Activated CD8-positive, alpha-beta T cell treated with anti-CD3 and anti-CD28 coated beads, Interleukin-2, amount 10 ng/mL, durations not matched to agents 7 days and 5 days (primary cell): Measurements from ENCODE around the gene MZT2A. TPM values are rescaled to one million over a fixed set of nuclear protein-coding genes. Genes with fewer than 3 reads are reported as not detected.
A peak's percentile ranks its signal among the peaks of the same experiment; 100 is the strongest.
"Not testable (repeated sequence)": the region's sequence is repeated elsewhere in the genome, so short reads cannot be mapped to it uniquely, and the experiment has no call there.

ENCODE experiments used
- ATAC-seq: fragments of 150-1000 bp; cut with Tn5 transposase; one replicate; pipeline ENCODE4 v1.10.0; 2021; ENCODE audit warnings: moderate library complexity
- CTCF ChIA-PET: fragments of 350-600 bp; sonication (Branson Sonifier 250); formaldehyde crosslinking; loops from one replicate; lab custom pipeline; 2021; ENCODE audit warnings: antibody characterized with exemption; lab: Charles Lee
- POLR2A ChIA-PET: fragments of 350-600 bp; sonication (Branson Sonifier 250); formaldehyde crosslinking; loops from one replicate; lab custom pipeline; 2021; ENCODE audit warnings: antibody characterized with exemption; lab: Charles Lee
- DNase-seq: peaks from one replicate; pipeline ENCODE4 v3.0.0-alpha.2; 2020
- H3K27ac Mint-ChIP-seq: one replicate; pipeline ENCODE4 v1.8.0; 2021; ENCODE audit warnings: mild to moderate bottlenecking, mixed read lengths
- H3K27me3 Mint-ChIP-seq: one replicate; pipeline ENCODE4 v1.8.0; 2021; ENCODE audit warnings: low read depth, mixed read lengths
- H3K36me3 Mint-ChIP-seq: one replicate; pipeline ENCODE4 v1.8.0; 2021; ENCODE audit warnings: low read depth, mixed read lengths
- H3K4me1 Mint-ChIP-seq: one replicate; pipeline ENCODE4 v1.8.0; 2021; ENCODE audit warnings: low read depth, mixed read lengths
- H3K4me3 Mint-ChIP-seq: one replicate; pipeline ENCODE4 v1.8.0; 2021; ENCODE audit warnings: mild to moderate bottlenecking, mixed read lengths
- H3K9me3 Mint-ChIP-seq: one replicate; pipeline ENCODE4 v1.8.0; 2022; ENCODE audit warnings: mixed read lengths; ENCODE audit not compliant: insufficient read depth
- total RNA-seq, 2 experiments: library from RNA; stranded (reverse); gene quantifications; one replicate each; pipeline ENCODE4 v1.2.3, GENCODE V29; 2021

Gene MZT2A
- total RNA-seq, 2 experiments from 2014 or later: 181 to 191 TPM

DNA sequence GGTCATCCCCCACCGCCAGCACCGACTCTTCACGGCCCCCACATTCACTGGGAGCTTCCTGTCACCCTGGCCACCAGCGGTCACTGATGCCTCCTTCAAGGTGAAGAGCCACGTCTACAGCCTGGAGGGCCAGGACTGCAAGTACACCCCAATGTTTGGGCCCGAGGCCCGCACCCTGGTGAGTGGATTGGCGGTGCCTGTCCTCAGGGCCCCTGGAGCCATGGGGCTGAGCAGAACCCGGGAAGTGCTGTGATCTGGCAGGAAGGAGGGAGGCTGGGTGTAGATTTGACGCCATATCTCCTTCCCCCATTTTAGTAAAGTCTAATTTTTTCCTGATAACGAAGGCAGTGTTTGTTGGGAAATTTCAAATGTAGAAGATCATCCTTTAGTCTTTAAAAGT, 26.3 kb upstream of the MZT2A start:
- DNase-seq, H3K27me3 Mint-ChIP-seq, CTCF ChIA-PET, H3K4me3 Mint-ChIP-seq, ATAC-seq, H3K27ac Mint-ChIP-seq, H3K9me3 Mint-ChIP-seq, POLR2A ChIA-PET: not testable (repeated sequence)
- peaks cover 24% of the 10 kb centered on the region for H3K36me3 Mint-ChIP-seq
- peaks cover 12% of the 10 kb centered on the region for H3K4me1 Mint-ChIP-seq

DNA sequence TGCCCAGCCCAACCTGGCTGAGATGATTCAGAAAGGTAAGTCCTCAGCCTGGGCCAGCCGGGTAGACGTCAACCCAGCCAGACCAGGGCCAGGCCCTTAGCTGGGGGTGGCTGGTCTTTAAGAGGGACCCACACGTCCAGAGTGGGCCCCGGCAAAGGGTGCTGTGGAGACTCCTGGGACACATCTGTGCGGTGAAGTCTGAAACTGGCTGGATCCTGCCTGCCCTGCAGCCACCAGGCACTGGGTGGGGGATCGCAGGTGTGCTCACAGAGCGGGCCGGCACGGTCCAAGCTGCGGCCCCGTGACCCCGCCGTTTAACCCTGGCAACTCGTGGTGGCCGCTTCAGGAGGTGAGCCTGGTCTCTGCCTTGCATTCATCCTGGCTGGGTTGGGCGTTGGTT, 25.7 kb upstream of the MZT2A start:
- POLR2A ChIA-PET, ATAC-seq, H3K9me3 Mint-ChIP-seq, DNase-seq, H3K4me3 Mint-ChIP-seq, CTCF ChIA-PET, H3K27ac Mint-ChIP-seq, H3K27me3 Mint-ChIP-seq: not testable (repeated sequence)
- H3K4me1 Mint-ChIP-seq: peaks cover 13% of the 10 kb centered on the region
- peaks cover 24% of the 10 kb centered on the region for H3K36me3 Mint-ChIP-seq

- Mint-ChIP-seq H3K4me3 (no peak overlapping the region), H3K4me1 (peaks cover 19% of the 10 kb centered on the region), H3K27ac (no peak overlapping the region), H3K9me3 (no peaks in the 10 kb centered on the region), H3K36me3 (peaks cover 25% of the 10 kb centered on the region), H3K27me3 (no peaks in the 10 kb centered on the region)
- ATAC-seq (no peak), DNase-seq (no peak)
- ChIA-PET CTCF (interaction anchor here (0.7 kb wide), 1 partner anchor 24 kb away, joined by 3 read pairs; no protein-coding TSS in a partner anchor), POLR2A (no interaction called here)
Measured at GRCh38 chr2:131517106-131517831, 25.1 kb upstream of the MZT2A start.

GRCh38 chr2:131516621-131517020, 24.4 kb upstream of the MZT2A start:
- not testable (repeated sequence) for ATAC-seq, H3K27me3 Mint-ChIP-seq, H3K9me3 Mint-ChIP-seq

DNA sequence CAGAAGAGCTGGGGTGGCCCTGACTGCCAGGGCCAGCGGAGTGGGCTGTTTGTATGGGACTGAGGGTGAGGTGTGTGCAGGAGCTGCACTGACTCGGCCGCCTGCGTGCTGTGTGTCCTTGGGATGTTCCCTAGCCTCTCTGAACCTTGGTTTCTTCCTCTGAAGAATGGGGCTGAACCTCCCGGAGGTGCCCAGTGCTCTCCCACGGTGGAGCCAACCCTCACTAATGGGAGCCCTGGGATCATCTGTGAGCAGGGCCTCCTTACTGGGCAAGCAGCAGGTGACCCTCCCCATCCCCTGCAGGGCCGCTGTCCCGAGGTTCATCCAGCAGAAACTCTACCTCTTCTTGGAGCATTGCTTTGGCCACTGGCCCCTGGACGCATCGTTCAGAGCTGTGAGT, 23.8 kb upstream of the MZT2A start:
- DNase-seq (no peak), ATAC-seq (no peak)
- peaks cover 21% of the 10 kb centered on the region for H3K4me1 Mint-ChIP-seq
- peaks cover 26% of the 10 kb centered on the region for H3K36me3 Mint-ChIP-seq
- no peak overlapping the region for H3K4me3 Mint-ChIP-seq
- no peaks in the 10 kb centered on the region for H3K9me3 Mint-ChIP-seq
- H3K27me3 Mint-ChIP-seq: no peaks in the 10 kb centered on the region
- ChIA-PET POLR2A (no interaction called here), CTCF (no interaction called here)
- H3K27ac Mint-ChIP-seq: peak overlapping the region; percentile 43

More at GRCh38 chr2:131516621-131517020, 24.4 kb upstream of the MZT2A start:
- CTCF ChIA-PET: interaction anchor here (0.7 kb wide), 1 partner anchor 23 kb away, joined by 3 read pairs; no protein-coding TSS in a partner anchor
- H3K27ac Mint-ChIP-seq, POLR2A ChIA-PET, H3K4me3 Mint-ChIP-seq: not testable (repeated sequence)
- peaks cover 21% of the 10 kb centered on the region for H3K4me1 Mint-ChIP-seq
- peak; percentile 36 for DNase-seq
- peaks cover 26% of the 10 kb centered on the region for H3K36me3 Mint-ChIP-seq

DNA sequence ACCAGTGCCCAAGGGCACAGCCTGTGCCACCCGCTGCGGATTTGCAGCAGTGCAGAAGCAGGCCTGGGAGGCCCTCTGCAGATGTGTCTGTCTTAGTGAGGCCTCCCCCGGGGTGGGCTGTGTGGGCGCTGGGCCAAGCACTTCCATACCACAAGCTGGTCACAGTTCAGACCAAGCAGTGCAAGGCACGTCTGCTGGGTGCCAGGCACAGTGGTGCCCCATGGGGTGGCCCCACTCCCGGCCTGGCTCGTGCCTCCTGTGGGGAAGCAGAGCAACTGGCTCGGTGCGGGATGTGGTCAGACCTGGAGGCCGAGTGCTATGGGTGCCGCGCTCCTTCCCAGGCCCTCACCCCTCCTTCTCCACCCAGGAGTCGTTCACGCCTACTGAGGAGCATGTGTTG, 23.0 kb upstream of the MZT2A start:
- DNase-seq, CTCF ChIA-PET, H3K4me3 Mint-ChIP-seq, H3K9me3 Mint-ChIP-seq, ATAC-seq, H3K27me3 Mint-ChIP-seq, POLR2A ChIA-PET: not testable (repeated sequence)
- peaks cover 26% of the 10 kb centered on the region for H3K36me3 Mint-ChIP-seq
- H3K4me1 Mint-ChIP-seq: peaks cover 21% of the 10 kb centered on the region
- H3K27ac Mint-ChIP-seq: peak overlapping the region; percentile 76

DNA sequence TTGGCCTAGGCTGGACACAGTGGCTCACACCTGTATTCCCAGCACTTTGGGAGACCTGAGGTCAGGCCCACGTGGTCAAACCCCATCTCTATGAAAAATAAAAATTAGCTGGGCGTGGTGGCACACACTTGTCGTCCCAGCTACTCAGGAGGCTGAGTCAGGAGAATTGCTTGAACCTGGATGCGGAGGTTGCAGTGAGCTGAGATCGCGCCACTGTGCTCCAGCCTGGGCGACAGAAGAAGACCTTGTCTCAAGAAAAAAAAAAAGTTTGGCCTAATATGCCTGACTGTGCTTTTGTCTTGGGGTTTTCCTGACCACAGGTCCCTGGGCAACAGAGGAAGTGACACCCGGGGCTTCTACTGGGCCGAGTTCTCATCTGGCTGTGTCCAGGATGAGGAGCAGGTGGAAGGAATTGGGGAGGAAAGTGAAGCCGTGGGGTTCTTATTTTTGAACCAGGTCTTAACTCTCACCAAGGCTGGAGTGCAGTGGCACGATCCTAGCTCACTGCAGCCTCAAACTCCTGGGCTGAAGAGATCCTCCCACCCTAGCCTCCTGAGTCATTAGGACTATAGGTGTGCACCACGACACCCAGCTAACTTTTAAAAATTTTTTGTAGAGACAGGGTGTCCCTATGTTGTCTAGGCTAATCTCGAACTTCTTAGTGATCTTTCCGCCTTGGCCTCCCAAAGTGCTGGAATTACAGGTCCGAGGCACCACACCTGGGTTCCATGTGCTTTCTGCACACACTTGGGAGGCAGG, 22.4 kb upstream of the MZT2A start:
- Mint-ChIP-seq H3K27ac (peak overlapping the region; percentile 76), H3K36me3 (peaks cover 29% of the 10 kb centered on the region), H3K4me1 (peaks cover 21% of the 10 kb centered on the region)
- H3K4me3 Mint-ChIP-seq, H3K9me3 Mint-ChIP-seq, POLR2A ChIA-PET, ATAC-seq, CTCF ChIA-PET, DNase-seq, H3K27me3 Mint-ChIP-seq: not testable (repeated sequence)

DNA sequence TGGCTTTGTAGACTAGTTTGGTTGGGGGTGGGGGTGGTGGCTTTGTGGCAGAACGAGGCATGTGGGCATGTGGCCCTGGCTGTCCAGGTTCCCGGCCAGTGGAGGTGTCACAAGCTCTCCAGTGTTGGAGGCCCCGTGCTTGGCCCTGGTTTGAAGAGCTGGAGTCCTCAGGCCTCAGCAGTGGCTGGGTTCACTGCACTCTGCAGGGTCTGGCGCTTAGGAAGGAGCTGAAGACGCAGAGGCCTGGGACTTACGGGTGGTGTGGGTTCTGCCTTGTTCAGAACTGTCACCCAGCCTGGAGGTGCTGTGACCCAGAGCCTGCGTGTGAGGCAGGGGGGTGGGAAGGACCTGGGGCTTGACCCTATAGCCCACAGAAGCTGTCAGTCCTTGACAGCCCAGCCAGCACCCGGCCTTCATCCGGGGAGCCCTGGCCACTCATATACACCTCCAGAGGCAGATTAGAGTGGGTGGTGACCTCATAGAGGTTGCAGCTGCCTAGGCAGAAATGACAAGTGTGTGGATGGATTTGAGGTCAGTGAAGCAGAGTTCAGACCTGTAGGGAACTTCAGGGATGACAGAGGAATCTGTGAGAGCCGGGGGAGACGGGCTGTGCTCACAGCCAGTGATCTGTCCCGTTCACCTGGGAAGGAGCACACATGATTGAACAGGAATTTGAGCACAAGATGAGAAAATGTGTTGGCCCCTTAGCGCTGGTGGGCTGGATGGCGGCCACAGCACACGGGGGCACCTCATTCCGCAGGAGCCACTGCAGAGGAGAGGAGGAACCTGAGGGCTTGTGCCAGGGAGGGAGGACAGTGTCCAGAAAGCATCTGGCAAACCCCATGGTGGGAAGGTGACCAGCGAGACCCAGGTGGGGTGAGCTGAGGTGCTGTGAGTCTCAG, 20.0 kb upstream of the MZT2A start:
- H3K4me1 Mint-ChIP-seq: peaks cover 21% of the 10 kb centered on the region
- DNase-seq, H3K9me3 Mint-ChIP-seq, CTCF ChIA-PET, ATAC-seq, H3K27me3 Mint-ChIP-seq, H3K4me3 Mint-ChIP-seq, POLR2A ChIA-PET: not testable (repeated sequence)
- peak overlapping the region; percentile 55 for H3K27ac Mint-ChIP-seq
- H3K36me3 Mint-ChIP-seq: peaks cover 32% of the 10 kb centered on the region

GRCh38 chr2:131511291-131511968, 19.2 kb upstream of the MZT2A start:
- CTCF ChIA-PET, H3K27ac Mint-ChIP-seq, H3K9me3 Mint-ChIP-seq, DNase-seq, ATAC-seq, H3K4me3 Mint-ChIP-seq, H3K27me3 Mint-ChIP-seq, POLR2A ChIA-PET: not testable (repeated sequence)
- H3K36me3 Mint-ChIP-seq: peaks cover 37% of the 10 kb centered on the region
- H3K4me1 Mint-ChIP-seq: peaks cover 21% of the 10 kb centered on the region

- ChIA-PET CTCF (no interaction called here), POLR2A (no interaction called here)
- no peaks in the 10 kb centered on the region for H3K9me3 Mint-ChIP-seq
- peaks cover 32% of the 10 kb centered on the region for H3K4me1 Mint-ChIP-seq
- no peaks in the 10 kb centered on the region for H3K27me3 Mint-ChIP-seq
- no peak for DNase-seq
- H3K36me3 Mint-ChIP-seq: peaks cover 49% of the 10 kb centered on the region
- H3K4me3 Mint-ChIP-seq: no peak overlapping the region
- ATAC-seq: no peak
- H3K27ac Mint-ChIP-seq: no peak overlapping the region
Measured at GRCh38 chr2:131509615-131510014, 17.4 kb upstream of the MZT2A start.
